Measurements from ENCODE around the gene THOP1. TPM values are rescaled to one million over a fixed set of nuclear protein-coding genes. Genes with fewer than 3 reads are reported as not detected.
A peak's percentile ranks its signal among the peaks of the same experiment; 100 is the strongest.

Gene THOP1
- total RNA-seq, 1 donor from 2014 or later = 28.5 TPM

DNA sequence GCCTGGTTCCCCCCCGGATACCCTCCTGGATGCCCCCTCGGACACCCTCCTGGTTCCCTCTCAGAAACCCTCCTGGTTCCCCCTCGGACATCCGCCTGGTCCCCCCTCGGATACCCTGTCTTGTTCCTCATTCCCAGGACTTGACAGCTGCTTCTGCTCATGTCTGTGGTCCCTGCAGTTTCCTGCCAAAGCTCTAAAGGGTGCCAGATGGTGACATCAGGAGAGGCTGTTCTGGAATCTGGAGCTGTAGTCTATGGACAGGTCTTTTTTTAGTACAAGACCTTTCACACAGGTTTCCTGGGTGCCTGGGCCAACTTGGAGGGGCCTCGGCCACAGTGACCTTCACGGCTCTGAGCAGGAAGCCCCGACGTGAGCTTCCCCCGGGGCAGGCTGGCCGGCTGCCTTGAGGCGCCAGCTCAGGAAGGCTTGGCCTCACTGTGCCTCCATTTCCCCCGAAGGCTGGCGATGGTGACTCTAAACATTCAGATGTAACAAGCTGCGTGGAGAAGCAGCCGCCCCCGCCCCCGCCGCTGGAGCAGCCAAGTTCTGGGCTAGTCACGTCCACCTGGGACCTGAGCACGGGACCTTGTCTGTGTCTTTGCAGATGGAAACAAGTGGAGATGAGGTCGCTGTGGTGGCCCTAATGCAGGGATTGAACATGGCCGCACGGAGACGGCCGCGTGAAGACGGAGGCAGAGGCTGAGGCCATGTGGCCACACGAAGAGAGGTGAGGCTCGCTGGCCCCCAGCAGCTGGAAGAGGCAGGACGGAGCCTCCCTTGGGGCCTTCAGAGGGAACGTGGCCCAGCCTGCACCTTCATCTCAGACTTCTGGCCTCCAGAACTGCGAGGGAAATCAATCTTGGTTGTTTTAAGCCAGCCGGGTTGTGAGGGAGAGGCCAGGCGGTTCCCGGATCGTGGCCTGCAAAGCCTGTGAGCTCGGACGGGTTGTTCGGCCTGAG is 15.0 kb upstream of the THOP1 start:
- Histone ChIP-seq H3K4me3 (no peak overlapping the region), H3K27me3 (no peaks in the 10 kb centered on the region), H3K9me3 (no peaks in the 10 kb centered on the region), H3K36me3 (peaks cover 0 to 28% of the 10 kb centered on the region in 2 donors), H3K4me1 (peaks cover 30% of the 10 kb centered on the region), H3K27ac (no peak overlapping the region)
- no peak for DNase-seq (ENCODE audit: extremely low spot score in 2 of 2)
- TF ChIP-seq, protein P1, sequence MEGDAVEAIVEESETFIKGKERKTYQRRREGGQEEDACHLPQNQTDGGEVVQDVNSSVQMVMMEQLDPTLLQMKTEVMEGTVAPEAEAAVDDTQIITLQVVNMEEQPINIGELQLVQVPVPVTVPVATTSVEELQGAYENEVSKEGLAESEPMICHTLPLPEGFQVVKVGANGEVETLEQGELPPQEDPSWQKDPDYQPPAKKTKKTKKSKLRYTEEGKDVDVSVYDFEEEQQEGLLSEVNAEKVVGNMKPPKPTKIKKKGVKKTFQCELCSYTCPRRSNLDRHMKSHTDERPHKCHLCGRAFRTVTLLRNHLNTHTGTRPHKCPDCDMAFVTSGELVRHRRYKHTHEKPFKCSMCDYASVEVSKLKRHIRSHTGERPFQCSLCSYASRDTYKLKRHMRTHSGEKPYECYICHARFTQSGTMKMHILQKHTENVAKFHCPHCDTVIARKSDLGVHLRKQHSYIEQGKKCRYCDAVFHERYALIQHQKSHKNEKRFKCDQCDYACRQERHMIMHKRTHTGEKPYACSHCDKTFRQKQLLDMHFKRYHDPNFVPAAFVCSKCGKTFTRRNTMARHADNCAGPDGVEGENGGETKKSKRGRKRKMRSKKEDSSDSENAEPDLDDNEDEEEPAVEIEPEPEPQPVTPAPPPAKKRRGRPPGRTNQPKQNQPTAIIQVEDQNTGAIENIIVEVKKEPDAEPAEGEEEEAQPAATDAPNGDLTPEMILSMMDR (IDR thresholded peaks at IDR 0.05) = no peak
- TF ChIP-seq POLR2A (IDR thresholded peaks at IDR 0.05) = no peak
- TF ChIP-seq POLR2AphosphoS5 (IDR thresholded peaks at IDR 0.05; ENCODE audit: insufficient read depth in 1 of 2, low read depth in 1 of 2) = peak in 1 of 2 donors; percentile 12
- intact Hi-C loops (cut with DNase I) = no loop called here

DNA sequence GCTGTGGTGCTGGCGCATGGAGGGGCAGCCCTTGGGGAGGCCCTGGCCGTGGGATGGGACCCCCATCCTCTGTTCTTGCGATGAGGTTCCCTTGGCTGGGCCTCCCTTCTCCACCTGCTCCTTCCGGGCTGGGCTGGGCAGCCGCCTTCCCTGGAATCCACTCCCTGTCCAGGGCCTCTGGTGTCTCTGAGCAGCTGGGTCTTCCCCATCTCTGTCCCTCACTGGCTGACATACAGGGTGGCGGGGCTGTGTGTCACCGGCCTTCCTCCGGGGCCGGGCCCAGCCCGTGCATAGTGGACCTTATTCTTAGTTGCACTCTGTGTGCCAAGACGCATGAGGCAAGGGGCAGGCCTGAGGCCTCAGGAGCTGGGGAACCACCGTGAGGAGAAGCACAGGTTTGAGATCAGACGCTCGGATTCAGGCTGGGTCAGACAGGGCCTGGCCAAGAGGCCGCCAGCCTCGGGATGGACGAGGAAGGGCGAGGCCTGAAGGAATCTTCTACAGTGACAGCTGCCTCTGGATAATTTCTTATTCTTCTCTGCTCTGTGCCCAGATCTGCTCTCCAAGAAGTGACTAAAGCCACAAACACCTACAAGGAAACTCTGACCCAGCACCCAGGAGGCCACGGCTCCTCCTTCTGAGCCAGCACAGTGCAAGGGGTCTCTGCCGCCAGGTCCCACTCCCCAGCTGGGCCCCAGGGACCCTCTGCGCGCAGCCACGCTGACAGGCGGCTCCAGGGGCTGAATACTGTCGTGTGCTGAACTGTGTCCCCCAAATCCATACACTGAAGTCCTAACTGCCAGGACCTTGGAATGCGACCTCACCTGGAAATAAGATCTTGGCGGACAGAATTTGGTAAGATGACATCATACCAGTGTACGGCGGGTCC is 13.3 kb upstream of the THOP1 start:
- intact Hi-C loops (cut with DNase I) = no loop called here
- Histone ChIP-seq H3K9me3 (no peaks in the 10 kb centered on the region), H3K4me1 (peaks cover 38% of the 10 kb centered on the region)

DNA sequence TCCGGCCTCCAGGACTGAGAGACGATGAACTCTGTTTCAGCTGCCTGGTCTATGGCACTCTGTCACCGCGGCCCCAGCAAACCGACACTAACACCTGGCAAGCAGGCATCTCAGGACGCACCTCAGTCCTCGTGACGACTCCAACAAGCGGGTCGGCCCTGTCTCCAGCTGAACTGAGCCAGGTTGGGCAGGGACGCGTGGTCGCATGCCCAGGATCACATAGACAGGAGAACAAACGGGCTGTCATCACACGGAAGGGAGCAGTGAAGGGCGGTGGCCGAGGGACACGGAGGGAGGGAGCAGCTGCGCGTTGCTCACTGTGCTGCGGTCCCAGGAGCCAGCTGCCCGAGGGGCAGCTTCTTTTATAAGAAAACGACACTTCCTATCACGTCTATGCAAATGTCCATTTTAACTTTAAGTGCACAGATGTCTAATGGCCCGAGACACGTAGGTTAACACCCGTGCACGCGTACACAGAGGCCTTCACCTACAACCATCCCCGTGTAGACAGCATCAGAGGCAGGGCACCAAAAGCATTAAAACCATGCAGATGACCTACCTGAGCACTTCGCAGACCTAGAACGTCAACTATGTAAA is 11.1 kb upstream of the THOP1 start:
- intact Hi-C loops (cut with DNase I) = no loop called here
- Histone ChIP-seq H3K9me3 (no peaks in the 10 kb centered on the region), H3K4me1 (peaks cover 38% of the 10 kb centered on the region), H3K27me3 (no peaks in the 10 kb centered on the region), H3K36me3 (no peaks in the 10 kb centered on the region), H3K4me3 (no peak overlapping the region), H3K27ac (no peak overlapping the region)
- no peak for TF ChIP-seq POLR2AphosphoS5 (IDR thresholded peaks at IDR 0.05; ENCODE audit: insufficient read depth in 1 of 2, low read depth in 1 of 2)
- TF ChIP-seq, protein P1 (IDR thresholded peaks at IDR 0.05) = no peak
- TF ChIP-seq POLR2A (IDR thresholded peaks at IDR 0.05) = no peak
- DNase-seq (ENCODE audit: extremely low spot score in 2 of 2) = no peak

More for the DNA sequence above, 13.3 kb upstream of the THOP1 start:
- Histone ChIP-seq H3K27me3 (no peaks in the 10 kb centered on the region), H3K36me3 (peaks cover 0 to 11% of the 10 kb centered on the region in 2 donors), H3K4me3 (no peak overlapping the region), H3K27ac (no peak overlapping the region)
- DNase-seq (ENCODE audit: extremely low spot score in 2 of 2) = no peak
- TF ChIP-seq POLR2AphosphoS5 (IDR thresholded peaks at IDR 0.05; ENCODE audit: insufficient read depth in 1 of 2, low read depth in 1 of 2) = no peak
- TF ChIP-seq POLR2A (IDR thresholded peaks at IDR 0.05) = no peak
- TF ChIP-seq, protein P1 (IDR thresholded peaks at IDR 0.05) = no peak

DNA sequence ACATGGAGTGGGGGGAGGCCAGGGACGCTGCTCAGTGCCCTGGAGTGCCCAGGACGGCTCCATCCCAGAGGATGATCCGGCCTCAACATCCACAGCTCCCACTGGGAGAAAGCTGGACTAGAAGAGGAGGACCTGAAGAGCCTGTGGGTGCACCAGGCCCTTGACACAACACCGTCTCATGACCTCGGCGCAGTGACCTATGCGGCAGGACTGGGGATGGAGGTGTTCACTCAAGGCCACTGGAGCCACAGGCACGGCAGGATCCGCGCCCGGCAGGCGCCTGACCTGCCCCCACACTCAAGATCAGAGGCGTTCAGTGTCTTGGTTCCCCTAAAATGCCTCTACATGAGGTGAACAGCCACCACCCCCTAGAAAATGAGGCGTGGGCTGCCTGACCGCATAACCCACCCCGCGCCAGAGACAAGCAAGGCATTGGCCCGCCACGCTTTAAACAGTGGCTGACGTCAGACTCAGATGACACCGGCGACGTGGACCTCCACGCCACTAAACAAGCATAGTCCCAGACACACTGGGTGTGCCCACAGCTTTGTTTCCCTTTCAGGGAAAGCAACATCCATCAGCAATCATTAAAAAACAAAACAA is 10.2 kb upstream of the THOP1 start:
- peaks cover 39% of the 10 kb centered on the region for H3K4me1 ChIP-seq
- no peak overlapping the region for H3K4me3 ChIP-seq

More for the DNA sequence above, 10.2 kb upstream of the THOP1 start:
- no peaks in the 10 kb centered on the region for H3K9me3 ChIP-seq
- DNase-seq (ENCODE audit: extremely low spot score in 2 of 2) = no peak
- H3K27me3 ChIP-seq = no peaks in the 10 kb centered on the region
- intact Hi-C loops (cut with DNase I) = no loop called here
- no peak for TF ChIP-seq POLR2AphosphoS5 (IDR thresholded peaks at IDR 0.05; ENCODE audit: insufficient read depth in 1 of 2, low read depth in 1 of 2)
- TF ChIP-seq, protein P1 (IDR thresholded peaks at IDR 0.05) = no peak
- TF ChIP-seq POLR2A (IDR thresholded peaks at IDR 0.05) = no peak
- H3K27ac ChIP-seq = no peak overlapping the region
- H3K36me3 ChIP-seq = no peaks in the 10 kb centered on the region
